ENCODE measurements around the gene PHACTR1. TPM values are rescaled to one million over a fixed set of nuclear protein-coding genes. Genes with fewer than 3 reads are reported as not detected.

Gene PHACTR1
- total and polyA plus RNA-seq, 4 experiments from 2014 or later: 0.03 to 0.44 (median 0.42) TPM

DNA sequence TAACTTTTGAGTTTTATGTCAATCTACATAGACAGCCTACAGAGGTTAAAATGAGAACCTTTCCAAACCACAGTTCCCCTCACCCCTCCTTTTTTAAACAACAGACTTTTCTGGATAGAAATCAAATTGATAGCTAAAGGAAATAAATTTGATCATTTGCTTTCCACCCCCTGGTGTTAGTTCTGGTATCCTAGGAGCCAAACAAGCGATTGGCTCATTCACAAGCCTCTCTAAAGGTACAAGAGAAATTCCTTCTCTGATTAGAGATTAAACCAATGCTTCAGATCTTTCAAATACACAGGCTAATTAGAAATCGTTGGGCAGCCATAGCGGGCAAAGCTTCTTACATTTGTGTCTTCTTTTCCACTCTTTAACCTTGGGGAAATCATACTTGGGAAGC lies 379.5 kb downstream of the PHACTR1 start:
- Mint-ChIP-seq H3K27me3 (peaks cover 3 to 4% of the 10 kb centered on the region in 2 donors), H3K27ac (no peak overlapping the region), H3K4me3 (no peak overlapping the region), H3K9me3 (no peaks in the 10 kb centered on the region), H3K36me3 (no peaks in the 10 kb centered on the region), H3K4me1 (no peaks in the 10 kb centered on the region)
- no peaks in the 10 kb centered on the region for H3K4me1 ChIP-seq (ENCODE audit: insufficient read depth, low read length)
- DNase-seq: no peak
- H3K27me3 ChIP-seq (ENCODE audit: insufficient read depth, low read length): no peaks in the 10 kb centered on the region
- H3K36me3 ChIP-seq (ENCODE audit: insufficient read depth, low read length): no peaks in the 10 kb centered on the region
- H3K4me3 ChIP-seq (ENCODE audit: low read length in 2 of 2): no peak overlapping the region
- intact Hi-C loops (cut with micrococcal nuclease): no loop called here
- ChIA-PET CTCF (ENCODE audit: partially characterized antibody) (no interaction called here), POLR2A (ENCODE audit: partially characterized antibody) (no interaction called here)
- H3K27ac ChIP-seq (ENCODE audit: low read depth, low read length): no peak overlapping the region
- no peaks in the 10 kb centered on the region for H3K9me3 ChIP-seq (ENCODE audit: control insufficient read depth in 1 of 2, low read length in 2 of 2)

DNA sequence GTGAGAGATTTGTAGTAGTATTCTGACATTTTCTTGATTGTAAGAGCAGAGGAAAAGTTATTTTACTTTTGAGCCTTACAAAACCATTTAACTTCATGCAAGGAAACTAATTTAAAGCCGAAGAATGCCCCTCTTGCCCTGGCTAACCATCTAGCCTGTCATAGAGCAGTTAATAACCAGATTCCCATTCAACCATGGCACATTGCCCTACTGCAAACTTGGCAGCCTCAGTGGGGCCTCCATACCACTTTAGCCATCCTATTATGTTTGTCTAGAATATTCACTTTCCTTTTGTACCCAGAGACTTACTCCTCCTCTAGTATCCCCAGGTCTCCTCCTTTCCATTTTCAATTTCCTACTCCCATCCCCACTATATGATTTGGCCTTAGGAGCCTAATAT lies 380.9 kb downstream of the PHACTR1 start:
- no peak overlapping the region for H3K4me3 ChIP-seq (ENCODE audit: low read length in 2 of 2)
- H3K4me1 ChIP-seq (ENCODE audit: insufficient read depth, low read length): no peaks in the 10 kb centered on the region
- intact Hi-C loops (cut with micrococcal nuclease): no loop called here
- H3K4me1 Mint-ChIP-seq: no peaks in the 10 kb centered on the region
- no peaks in the 10 kb centered on the region for H3K36me3 ChIP-seq (ENCODE audit: insufficient read depth, low read length)
- H3K27ac Mint-ChIP-seq: no peak overlapping the region
- ChIA-PET POLR2A (ENCODE audit: partially characterized antibody) (no interaction called here), CTCF (ENCODE audit: partially characterized antibody) (no interaction called here)
- no peaks in the 10 kb centered on the region for H3K9me3 ChIP-seq (ENCODE audit: control insufficient read depth in 1 of 2, low read length in 2 of 2)
- H3K27me3 ChIP-seq (ENCODE audit: insufficient read depth, low read length): no peaks in the 10 kb centered on the region
- no peak for DNase-seq
- no peaks in the 10 kb centered on the region for H3K9me3 Mint-ChIP-seq
- H3K36me3 Mint-ChIP-seq: no peaks in the 10 kb centered on the region
- H3K27ac ChIP-seq (ENCODE audit: low read depth, low read length): no peak overlapping the region
- peaks cover 3 to 11% of the 10 kb centered on the region in 2 donors for H3K27me3 Mint-ChIP-seq
- H3K4me3 Mint-ChIP-seq: no peak overlapping the region

DNA sequence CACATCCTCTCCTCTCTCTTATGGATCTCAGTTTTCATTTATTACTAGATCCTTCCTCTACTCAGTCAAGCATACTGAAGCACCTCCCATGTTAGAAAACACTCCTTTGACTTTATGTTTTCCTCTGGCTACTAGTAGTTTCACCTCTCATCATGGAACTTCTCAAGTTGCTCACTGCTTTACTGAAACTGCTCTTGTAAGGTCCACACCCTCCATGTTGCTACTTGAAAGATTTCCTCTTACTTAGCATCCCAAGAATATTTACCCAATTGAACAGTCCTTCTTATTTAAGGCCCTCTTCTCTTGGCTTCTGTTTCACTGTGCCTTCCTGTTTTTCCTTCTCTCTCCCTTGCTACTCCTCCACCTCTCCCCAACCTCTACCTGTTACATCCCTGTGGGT lies 381.4 kb downstream of the PHACTR1 start:
- ChIA-PET CTCF (ENCODE audit: partially characterized antibody) (no interaction called here), POLR2A (ENCODE audit: partially characterized antibody) (no interaction called here)
- H3K27me3 Mint-ChIP-seq: peaks cover 3 to 11% of the 10 kb centered on the region in 2 donors

DNA sequence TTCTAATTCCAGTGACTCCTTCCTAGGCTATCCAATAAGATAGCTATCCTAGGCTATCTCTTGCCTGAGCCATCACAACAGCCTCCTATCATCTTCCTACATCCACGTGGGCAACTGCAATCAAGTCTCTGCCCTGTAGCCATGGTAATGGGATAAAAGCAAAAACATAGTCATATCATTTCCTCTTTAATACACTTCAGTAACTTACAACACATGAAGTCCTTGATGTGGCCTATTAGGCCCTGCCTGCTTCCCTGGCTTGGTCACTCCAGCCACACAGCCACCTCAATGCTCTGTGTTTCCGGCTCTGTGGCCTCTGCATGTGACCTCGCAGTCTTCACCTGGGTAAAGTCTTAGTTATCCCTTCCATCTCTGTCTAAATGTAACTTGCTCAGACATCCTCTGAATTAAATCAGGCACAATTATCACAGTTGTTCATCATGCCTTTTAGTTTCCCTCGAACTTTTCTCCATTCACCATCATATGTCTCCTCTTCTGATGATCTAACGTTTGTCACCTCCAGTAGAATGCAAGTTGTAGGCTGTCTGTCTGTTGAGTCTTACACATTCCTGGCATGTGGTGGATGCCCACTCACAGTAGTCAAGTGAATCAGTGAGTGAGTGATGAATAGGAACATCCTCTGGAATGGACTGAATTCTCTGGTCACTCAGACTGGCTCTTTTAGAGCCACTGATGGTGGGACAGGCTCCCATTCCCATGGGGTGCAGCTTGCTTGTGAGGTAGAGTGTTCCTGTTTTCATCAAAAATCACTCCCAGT lies 382.4 kb downstream of the PHACTR1 start:
- Mint-ChIP-seq H3K36me3 (no peaks in the 10 kb centered on the region), H3K9me3 (no peaks in the 10 kb centered on the region), H3K4me1 (no peaks in the 10 kb centered on the region), H3K27ac (no peak overlapping the region), H3K27me3 (peaks cover 3 to 11% of the 10 kb centered on the region in 2 donors), H3K4me3 (no peak overlapping the region)
- H3K27me3 ChIP-seq (ENCODE audit: insufficient read depth, low read length): no peaks in the 10 kb centered on the region
- no peaks in the 10 kb centered on the region for H3K4me1 ChIP-seq (ENCODE audit: insufficient read depth, low read length)
- no peak overlapping the region for H3K4me3 ChIP-seq (ENCODE audit: low read length in 2 of 2)
- DNase-seq: no peak
- no peak overlapping the region for H3K27ac ChIP-seq (ENCODE audit: low read depth, low read length)
- POLR2A ChIA-PET (ENCODE audit: partially characterized antibody): no interaction called here
- CTCF ChIA-PET (ENCODE audit: partially characterized antibody): no interaction called here
- H3K36me3 ChIP-seq (ENCODE audit: insufficient read depth, low read length): no peaks in the 10 kb centered on the region
- H3K9me3 ChIP-seq (ENCODE audit: control insufficient read depth in 1 of 2, low read length in 2 of 2): no peaks in the 10 kb centered on the region
- intact Hi-C loops (cut with micrococcal nuclease): no loop called here

More for the DNA sequence above, 381.4 kb downstream of the PHACTR1 start:
- Histone ChIP-seq H3K27ac (ENCODE audit: low read depth, low read length) (no peak overlapping the region), H3K36me3 (ENCODE audit: insufficient read depth, low read length) (no peaks in the 10 kb centered on the region), H3K27me3 (ENCODE audit: insufficient read depth, low read length) (no peaks in the 10 kb centered on the region), H3K4me3 (ENCODE audit: low read length in 2 of 2) (no peak overlapping the region), H3K9me3 (ENCODE audit: control insufficient read depth in 1 of 2, low read length in 2 of 2) (no peaks in the 10 kb centered on the region), H3K4me1 (ENCODE audit: insufficient read depth, low read length) (no peaks in the 10 kb centered on the region)
- DNase-seq: no peak
- no peak overlapping the region for H3K27ac Mint-ChIP-seq
- no peak overlapping the region for H3K4me3 Mint-ChIP-seq
- no peaks in the 10 kb centered on the region for H3K36me3 Mint-ChIP-seq
- intact Hi-C loops (cut with micrococcal nuclease): no loop called here
- H3K9me3 Mint-ChIP-seq: no peaks in the 10 kb centered on the region
- H3K4me1 Mint-ChIP-seq: no peaks in the 10 kb centered on the region

DNA sequence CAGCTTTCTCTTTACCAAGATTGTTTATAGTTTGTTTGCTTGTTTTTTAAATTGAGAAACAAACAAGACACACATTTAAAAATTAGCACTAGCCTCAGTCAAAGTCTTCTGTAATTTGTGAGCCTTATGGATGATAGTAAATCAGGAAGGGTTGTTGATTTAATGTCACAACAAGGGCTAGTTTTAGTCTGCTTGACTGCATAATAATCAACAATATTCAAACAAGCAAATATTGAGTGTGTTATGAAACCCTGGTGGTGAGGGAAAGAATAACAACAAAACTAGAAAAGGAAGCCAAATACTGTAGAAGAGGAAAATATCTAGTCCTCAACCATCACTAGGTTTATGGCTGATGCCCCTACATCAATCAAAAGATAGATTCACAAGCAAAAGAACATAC lies 383.2 kb downstream of the PHACTR1 start:
- Mint-ChIP-seq H3K36me3 (no peaks in the 10 kb centered on the region), H3K27ac (no peak overlapping the region)

DNA sequence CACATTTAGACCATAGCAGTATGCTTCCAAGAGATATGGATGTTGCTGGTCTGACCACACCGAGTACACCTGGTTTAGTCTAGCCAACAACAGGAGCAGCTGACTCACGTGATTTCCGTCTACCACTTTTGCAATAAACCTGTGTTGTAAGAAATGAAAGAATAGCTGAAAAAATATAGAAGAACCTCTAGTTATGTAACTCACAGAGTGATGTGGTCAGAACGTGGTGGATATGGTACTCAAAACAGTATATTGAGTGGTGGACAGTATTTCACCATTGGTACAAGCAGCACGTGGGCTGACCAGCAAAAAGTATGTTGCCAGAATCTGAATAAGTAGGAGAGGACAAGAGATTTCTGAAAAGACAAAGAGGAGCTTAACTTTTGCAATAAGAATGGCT lies 384.8 kb downstream of the PHACTR1 start:
- Mint-ChIP-seq H3K27ac (no peak overlapping the region), H3K4me3 (no peak overlapping the region), H3K4me1 (no peaks in the 10 kb centered on the region), H3K9me3 (no peaks in the 10 kb centered on the region), H3K36me3 (no peaks in the 10 kb centered on the region), H3K27me3 (peaks cover 3 to 10% of the 10 kb centered on the region in 2 donors)
- H3K4me3 ChIP-seq (ENCODE audit: low read length in 2 of 2): no peak overlapping the region
- ChIA-PET POLR2A (ENCODE audit: partially characterized antibody) (no interaction called here), CTCF (ENCODE audit: partially characterized antibody) (interaction anchor here (0.6 kb wide), 1 partner anchor 26 kb away, joined by 3 read pairs; no protein-coding TSS in a partner anchor)
- H3K4me1 ChIP-seq (ENCODE audit: insufficient read depth, low read length): no peaks in the 10 kb centered on the region
- no peak for DNase-seq
- no peak overlapping the region for H3K27ac ChIP-seq (ENCODE audit: low read depth, low read length)
- no peaks in the 10 kb centered on the region for H3K9me3 ChIP-seq (ENCODE audit: control insufficient read depth in 1 of 2, low read length in 2 of 2)
- intact Hi-C loops (cut with micrococcal nuclease): no loop called here
- H3K27me3 ChIP-seq (ENCODE audit: insufficient read depth, low read length): no peaks in the 10 kb centered on the region
- H3K36me3 ChIP-seq (ENCODE audit: insufficient read depth, low read length): no peaks in the 10 kb centered on the region

More for the DNA sequence above, 383.2 kb downstream of the PHACTR1 start:
- POLR2A ChIA-PET (ENCODE audit: partially characterized antibody): no interaction called here
- no peaks in the 10 kb centered on the region for H3K9me3 Mint-ChIP-seq
- no peaks in the 10 kb centered on the region for H3K36me3 ChIP-seq (ENCODE audit: insufficient read depth, low read length)
- no peaks in the 10 kb centered on the region for H3K4me1 ChIP-seq (ENCODE audit: insufficient read depth, low read length)
- H3K27ac ChIP-seq (ENCODE audit: low read depth, low read length): no peak overlapping the region
- no peak overlapping the region for H3K4me3 ChIP-seq (ENCODE audit: low read length in 2 of 2)
- H3K27me3 Mint-ChIP-seq: peaks cover 3 to 11% of the 10 kb centered on the region in 2 donors
- no peaks in the 10 kb centered on the region for H3K9me3 ChIP-seq (ENCODE audit: control insufficient read depth in 1 of 2, low read length in 2 of 2)
- DNase-seq: no peak
- no peaks in the 10 kb centered on the region for H3K4me1 Mint-ChIP-seq
- H3K4me3 Mint-ChIP-seq: no peak overlapping the region
- no peaks in the 10 kb centered on the region for H3K27me3 ChIP-seq (ENCODE audit: insufficient read depth, low read length)
- intact Hi-C loops (cut with micrococcal nuclease): no loop called here
- CTCF ChIA-PET (ENCODE audit: partially characterized antibody): no interaction called here

DNA sequence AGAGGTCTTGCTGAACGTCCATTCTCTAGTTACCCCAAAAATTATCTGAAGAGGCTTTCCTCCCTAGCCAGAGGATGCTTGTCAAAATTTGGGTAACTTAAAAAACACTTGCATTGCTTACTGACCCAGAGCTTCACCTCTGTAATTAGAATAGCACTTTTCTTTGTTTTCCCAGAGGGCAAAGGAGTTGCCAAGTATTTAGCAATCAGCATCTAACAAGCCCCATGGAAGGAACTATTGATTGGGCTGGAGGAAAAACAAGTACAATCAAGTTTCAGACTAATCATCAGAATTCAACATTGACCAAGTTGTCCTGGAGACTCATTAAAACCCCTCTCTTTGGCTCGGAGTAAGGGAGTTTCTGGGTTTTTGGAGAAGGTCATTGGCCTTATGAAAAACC lies 385.4 kb downstream of the PHACTR1 start:
- no peak overlapping the region for H3K27ac ChIP-seq (ENCODE audit: low read depth, low read length)
- CTCF ChIA-PET (ENCODE audit: partially characterized antibody): no interaction called here
- no peak overlapping the region for H3K4me3 ChIP-seq (ENCODE audit: low read length in 2 of 2)
- Mint-ChIP-seq H3K9me3 (no peaks in the 10 kb centered on the region), H3K4me1 (no peaks in the 10 kb centered on the region), H3K36me3 (no peaks in the 10 kb centered on the region), H3K27me3 (peaks cover 3 to 10% of the 10 kb centered on the region in 2 donors), H3K27ac (no peak overlapping the region), H3K4me3 (no peak overlapping the region)
- DNase-seq: no peak
- POLR2A ChIA-PET (ENCODE audit: partially characterized antibody): no interaction called here
- intact Hi-C loops (cut with micrococcal nuclease): no loop called here
- H3K27me3 ChIP-seq (ENCODE audit: insufficient read depth, low read length): no peaks in the 10 kb centered on the region
- no peaks in the 10 kb centered on the region for H3K36me3 ChIP-seq (ENCODE audit: insufficient read depth, low read length)
- no peaks in the 10 kb centered on the region for H3K9me3 ChIP-seq (ENCODE audit: control insufficient read depth in 1 of 2, low read length in 2 of 2)
- H3K4me1 ChIP-seq (ENCODE audit: insufficient read depth, low read length): no peaks in the 10 kb centered on the region

Measured in CD4-positive, alpha-beta memory T cell (primary cell).